GM19239 (cell line): ENCODE measurements around the gene CD28.

Experiments
- DNase-seq: peaks from one replicate; pipeline ENCODE4 v3.0.0; 2011; ENCODE audit warnings: low spot score; ENCODE audit not compliant: insufficient read length
- FAIRE-seq: peaks from 2 replicates; lab custom pipeline; 2011; peaks lifted over from hg19 to GRCh38; lab: Jason Lieb, UNC

The CD28 gene

GRCh38 chr2:203706403-203706802 lies at the start of gene CD28:
CD28 (plus strand) TSS chr2:203706639; CDS start chr2:203706697, 58 bp downstream.
- peak; percentile 98 for FAIRE-seq
- peak; percentile 73 for DNase-seq

GRCh38 chr2:203659331-203660049 lies 46.9 kb upstream of the CD28 start:
- peak; percentile 87 for FAIRE-seq
- DNase-seq = no peak

- DNase-seq (no peak), FAIRE-seq (no peak)
These were observed 46.0 kb upstream of the CD28 start for GRCh38 chr2:203660465-203660864.

- FAIRE-seq (no peak), DNase-seq (no peak)
These were observed 45.0 kb upstream of the CD28 start for GRCh38 chr2:203661279-203661908.

- FAIRE-seq (no peak), DNase-seq (no peak)
These were observed 44.0 kb upstream of the CD28 start for GRCh38 chr2:203662487-203662886.

GRCh38 chr2:203662951-203663350 lies 43.5 kb upstream of the CD28 start:
- no peak for FAIRE-seq

GRCh38 chr2:203664029-203664755 lies 42.2 kb upstream of the CD28 start:
- FAIRE-seq = no peak
- DNase-seq = no peak

More at GRCh38 chr2:203662951-203663350, 43.5 kb upstream of the CD28 start:
- no peak for DNase-seq

- DNase-seq (no peak), FAIRE-seq (no peak)
These were observed 38.6 kb upstream of the CD28 start for GRCh38 chr2:203667838-203668237.

- FAIRE-seq = no peak
- DNase-seq = no peak
These were observed 36.6 kb upstream of the CD28 start for GRCh38 chr2:203669820-203670219.

GRCh38 chr2:203670939-203671338 lies 35.5 kb upstream of the CD28 start:
- no peak for FAIRE-seq

GRCh38 chr2:203671876-203672275 lies 34.6 kb upstream of the CD28 start:
- DNase-seq (no peak), FAIRE-seq (peak; percentile 11)

More at GRCh38 chr2:203670939-203671338, 35.5 kb upstream of the CD28 start:
- DNase-seq = no peak

GRCh38 chr2:203672856-203673255 lies 33.6 kb upstream of the CD28 start:
- no peak for DNase-seq
- no peak for FAIRE-seq

GRCh38 chr2:203673933-203674332 lies 32.5 kb upstream of the CD28 start:
- DNase-seq (peak; percentile 40), FAIRE-seq (peak; percentile 98)

GRCh38 chr2:203675086-203675485 lies 31.4 kb upstream of the CD28 start:
- DNase-seq (no peak), FAIRE-seq (peak; percentile 23)

GRCh38 chr2:203678971-203679370 lies 27.5 kb upstream of the CD28 start:
- no peak for FAIRE-seq
- DNase-seq = no peak

GRCh38 chr2:203679401-203679800 lies 27.0 kb upstream of the CD28 start:
- no peak for DNase-seq
- no peak for FAIRE-seq

GRCh38 chr2:203681978-203682377 lies 24.5 kb upstream of the CD28 start:
- DNase-seq (no peak), FAIRE-seq (no peak)

- no peak for FAIRE-seq
These were observed 23.7 kb upstream of the CD28 start for GRCh38 chr2:203682688-203683130.

GRCh38 chr2:203683421-203683820 lies 23.0 kb upstream of the CD28 start:
- FAIRE-seq (no peak), DNase-seq (no peak)

More at GRCh38 chr2:203682688-203683130, 23.7 kb upstream of the CD28 start:
- DNase-seq = no peak

GRCh38 chr2:203683932-203684556 lies 22.4 kb upstream of the CD28 start:
- peak; percentile 44 for FAIRE-seq

More at GRCh38 chr2:203683932-203684556, 22.4 kb upstream of the CD28 start:
- no peak for DNase-seq
